KMS-11 (cell line): ENCODE results near the gene ABCA3.

Source experiments
- H2AFZ ChIP-seq: fragments of 200-600 bp; sonication (generic); 2 replicates; pipeline ENCODE4 v1.6.1; 2016; ENCODE audit warnings: antibody characterized with exemption, mixed run types, low read depth
- H3K27ac ChIP-seq: fragments of 200-600 bp; sonication (generic); 2 replicates; pipeline ENCODE4 v1.6.1; 2016; ENCODE audit warnings: mild to moderate bottlenecking, mixed run types
- H3K27me3 ChIP-seq: fragments of 200-600 bp; sonication (generic); 2 replicates; pipeline ENCODE4 v1.6.1; 2017; ENCODE audit warnings: mild to moderate bottlenecking, low read depth, mixed run types, moderate library complexity; ENCODE audit not compliant: insufficient read depth
- H3K36me3 ChIP-seq: fragments of 200-600 bp; sonication (generic); 2 replicates; pipeline ENCODE4 v1.6.1; 2017; ENCODE audit warnings: mild to moderate bottlenecking, mixed run types; ENCODE audit not compliant: insufficient read depth
- H3K4me1 ChIP-seq: fragments of 200-600 bp; sonication (generic); 2 replicates; pipeline ENCODE4 v1.6.1; 2016; ENCODE audit warnings: mild to moderate bottlenecking, low read depth, mixed run types; ENCODE audit not compliant: poor library complexity, severe bottlenecking
- H3K4me2 ChIP-seq: fragments of 200-600 bp; sonication (generic); 2 replicates; pipeline ENCODE4 v1.7.0; 2016; ENCODE audit warnings: mild to moderate bottlenecking, mixed run types
- H3K4me3 ChIP-seq: fragments of 200-600 bp; sonication (generic); IDR thresholded peaks from 2 replicates; pipeline ENCODE4 v1.6.1; 2017; ENCODE audit warnings: low read depth, low read length, mixed read lengths; ENCODE audit not compliant: insufficient read depth
- H3K79me2 ChIP-seq: fragments of 200-600 bp; sonication (generic); 2 replicates; pipeline ENCODE4 v1.6.1; 2016; ENCODE audit warnings: low read depth, mixed run types; ENCODE audit not compliant: insufficient read depth
- H3K9ac ChIP-seq: fragments of 200-600 bp; sonication (generic); 2 replicates; pipeline ENCODE4 v1.6.1; 2016; ENCODE audit warnings: mild to moderate bottlenecking, mixed run types
- H4K20me1 ChIP-seq: fragments of 200-600 bp; sonication (generic); 2 replicates; pipeline ENCODE4 v1.6.1; 2016; ENCODE audit warnings: mild to moderate bottlenecking, mixed run types; ENCODE audit not compliant: insufficient read depth
- TF ChIP-seq, protein P1 (sequence below): fragments of 200-600 bp; sonication (generic); conservative IDR thresholded peaks from 2 replicates; pipeline ENCODE4 v1.6.1; 2017; ENCODE audit warnings: low read depth, mild to moderate bottlenecking, antibody characterized with exemption, low read length, moderate library complexity, mixed read lengths

ABCA3 gene

GRCh38 chr16:2326191-2326590 is 14.3 kb downstream of the ABCA3 start:
- H3K79me2 ChIP-seq, result no peaks in the 10 kb centered on the region
- no peak overlapping the region for H3K4me3 ChIP-seq
- no peaks in the 10 kb centered on the region for H3K4me1 ChIP-seq
- H4K20me1 ChIP-seq, result no peaks in the 10 kb centered on the region
- no peak overlapping the region for H2AFZ ChIP-seq
- H3K9ac ChIP-seq, result no peak overlapping the region
- H3K36me3 ChIP-seq, result no peaks in the 10 kb centered on the region
- H3K4me2 ChIP-seq, result no peak overlapping the region
- TF ChIP-seq, protein P1, sequence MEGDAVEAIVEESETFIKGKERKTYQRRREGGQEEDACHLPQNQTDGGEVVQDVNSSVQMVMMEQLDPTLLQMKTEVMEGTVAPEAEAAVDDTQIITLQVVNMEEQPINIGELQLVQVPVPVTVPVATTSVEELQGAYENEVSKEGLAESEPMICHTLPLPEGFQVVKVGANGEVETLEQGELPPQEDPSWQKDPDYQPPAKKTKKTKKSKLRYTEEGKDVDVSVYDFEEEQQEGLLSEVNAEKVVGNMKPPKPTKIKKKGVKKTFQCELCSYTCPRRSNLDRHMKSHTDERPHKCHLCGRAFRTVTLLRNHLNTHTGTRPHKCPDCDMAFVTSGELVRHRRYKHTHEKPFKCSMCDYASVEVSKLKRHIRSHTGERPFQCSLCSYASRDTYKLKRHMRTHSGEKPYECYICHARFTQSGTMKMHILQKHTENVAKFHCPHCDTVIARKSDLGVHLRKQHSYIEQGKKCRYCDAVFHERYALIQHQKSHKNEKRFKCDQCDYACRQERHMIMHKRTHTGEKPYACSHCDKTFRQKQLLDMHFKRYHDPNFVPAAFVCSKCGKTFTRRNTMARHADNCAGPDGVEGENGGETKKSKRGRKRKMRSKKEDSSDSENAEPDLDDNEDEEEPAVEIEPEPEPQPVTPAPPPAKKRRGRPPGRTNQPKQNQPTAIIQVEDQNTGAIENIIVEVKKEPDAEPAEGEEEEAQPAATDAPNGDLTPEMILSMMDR, result no peak
- no peak overlapping the region for H3K27ac ChIP-seq
- H3K27me3 ChIP-seq, result no peaks in the 10 kb centered on the region

- Histone ChIP-seq H3K4me3 (no peak overlapping the region), H2AFZ (no peak overlapping the region), H3K9ac (no peak overlapping the region), H3K4me2 (no peak overlapping the region), H3K36me3 (no peaks in the 10 kb centered on the region), H3K4me1 (no peaks in the 10 kb centered on the region), H3K27me3 (no peaks in the 10 kb centered on the region), H3K27ac (no peak overlapping the region), H4K20me1 (no peaks in the 10 kb centered on the region), H3K79me2 (no peaks in the 10 kb centered on the region)
- TF ChIP-seq, protein P1, result no peak
These were observed 14.7 kb downstream of the ABCA3 start for GRCh38 chr16:2325791-2326190.

- Histone ChIP-seq H3K27me3 (no peaks in the 10 kb centered on the region), H3K27ac (no peak overlapping the region), H3K4me3 (no peak overlapping the region), H3K4me1 (no peaks in the 10 kb centered on the region), H3K36me3 (no peaks in the 10 kb centered on the region), H3K9ac (no peak overlapping the region), H2AFZ (no peak overlapping the region), H3K4me2 (no peak overlapping the region), H4K20me1 (no peaks in the 10 kb centered on the region), H3K79me2 (no peaks in the 10 kb centered on the region)
- TF ChIP-seq, protein P1, result no peak
These were observed 15.3 kb downstream of the ABCA3 start for GRCh38 chr16:2325181-2325580.

- no peaks in the 10 kb centered on the region for H3K79me2 ChIP-seq
- H3K27ac ChIP-seq, result no peak overlapping the region
- no peaks in the 10 kb centered on the region for H3K4me1 ChIP-seq
- H4K20me1 ChIP-seq, result no peaks in the 10 kb centered on the region
- H3K4me2 ChIP-seq, result no peak overlapping the region
- H3K4me3 ChIP-seq, result no peak overlapping the region
- H2AFZ ChIP-seq, result no peak overlapping the region
- H3K9ac ChIP-seq, result no peak overlapping the region
- TF ChIP-seq, protein P1, result no peak
- no peaks in the 10 kb centered on the region for H3K27me3 ChIP-seq
- no peaks in the 10 kb centered on the region for H3K36me3 ChIP-seq
These were observed 16.1 kb downstream of the ABCA3 start for GRCh38 chr16:2324296-2324859.
